NT2/D1 (cell line): ENCODE results near the gene CHD5.

ENCODE experiments used
- SUZ12 ChIP-seq: IDR thresholded peaks from 2 replicates; pipeline ENCODE4 v1.6.1; 2011; ENCODE audit not compliant: insufficient read length, insufficient read depth; ENCODE audit errors: extremely low read depth
- YY1 ChIP-seq: IDR thresholded peaks from 2 replicates; pipeline ENCODE4 v1.6.1; 2011; ENCODE audit not compliant: insufficient read length, insufficient read depth

GRCh38 chr1:6112690-6113005 is 67.5 kb downstream of the CHD5 start:
- TF ChIP-seq SUZ12 (no peak), YY1 (no peak)
